DMS114 treated with DMSO at 0.1 percent for 48 hours (cell line): ENCODE measurements around the gene PGF.
"Not testable (repeated sequence)": the region's sequence is repeated elsewhere in the genome, so short reads cannot be mapped to it uniquely, and the experiment has no call there.

Experiments used
- DNase-seq: peaks from one replicate; lab custom pipeline; 2025; ENCODE audit not compliant: unreplicated experiment; lab: John Stamatoyannopoulos, UW

PGF gene

DNA sequence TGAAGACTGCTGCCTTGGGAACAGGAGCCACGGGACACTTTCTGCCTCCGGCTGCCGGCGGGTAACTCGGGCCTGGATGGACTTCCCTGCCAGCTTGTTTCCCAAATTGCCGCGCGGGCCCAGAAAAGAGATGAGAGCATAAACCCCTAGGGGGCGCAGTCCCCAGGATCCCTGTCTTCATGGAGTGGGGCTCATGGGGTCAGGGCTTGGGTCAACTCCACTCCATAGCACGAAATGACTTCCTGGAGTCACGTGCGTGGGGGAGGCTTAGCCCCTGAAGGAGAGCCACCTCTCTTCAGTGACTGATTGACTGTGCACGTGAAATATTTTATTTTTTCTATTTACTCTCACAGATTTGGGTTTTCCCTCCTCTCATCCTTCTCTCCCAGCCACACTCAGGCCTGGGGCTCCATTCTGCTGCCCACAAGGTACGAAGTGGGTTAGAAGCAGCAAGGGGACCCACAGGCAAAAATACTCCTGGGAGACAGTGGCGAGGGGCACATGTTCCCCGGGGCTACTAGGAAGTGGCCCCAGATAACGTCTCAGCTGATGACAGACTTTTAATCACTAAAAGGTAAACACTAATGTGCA, 10.0 kb downstream of the PGF start:
- DNase-seq: no peak

DNA sequence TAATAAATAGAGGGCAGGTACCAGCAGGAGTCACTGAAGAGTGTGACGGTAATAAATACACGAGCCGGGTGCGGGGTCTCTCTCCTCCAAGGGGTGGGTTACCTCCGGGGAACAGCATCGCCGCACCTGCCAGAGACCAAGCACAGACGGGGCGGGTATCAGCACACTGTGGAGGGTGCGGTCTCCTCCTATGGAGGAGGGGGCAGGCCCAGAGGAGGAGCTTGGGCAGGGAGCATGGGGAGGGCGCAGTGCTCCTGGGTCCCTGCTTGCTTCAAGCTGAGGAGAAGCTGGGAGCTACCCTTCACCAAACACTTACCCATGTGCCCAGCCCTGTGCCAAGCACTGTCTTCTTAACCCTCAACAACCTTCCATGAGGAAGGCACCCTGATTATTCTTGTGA, 12.8 kb downstream of the PGF start:
- DNase-seq: no peak

DNA sequence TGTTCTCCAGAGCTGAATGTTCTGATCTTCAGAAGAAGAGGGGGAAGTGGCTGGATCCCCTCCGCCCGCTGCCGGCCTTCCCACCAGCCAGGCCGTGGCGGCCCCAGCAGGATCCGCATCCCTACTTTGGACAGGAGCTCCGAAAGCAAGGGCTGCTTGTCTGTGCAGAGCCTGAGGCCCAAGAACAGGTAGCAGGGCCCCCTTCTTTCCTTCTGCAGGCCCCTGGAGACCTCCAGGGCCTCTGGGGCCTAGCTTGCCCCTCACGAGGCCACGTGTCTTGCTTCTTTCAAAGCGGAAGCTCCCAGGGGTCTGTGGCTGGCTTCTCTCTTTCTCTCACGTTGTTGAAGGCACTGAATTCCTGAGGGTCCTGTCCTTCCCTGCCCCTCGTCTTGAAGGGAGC, 13.2 kb downstream of the PGF start:
- no peak for DNase-seq

DNA sequence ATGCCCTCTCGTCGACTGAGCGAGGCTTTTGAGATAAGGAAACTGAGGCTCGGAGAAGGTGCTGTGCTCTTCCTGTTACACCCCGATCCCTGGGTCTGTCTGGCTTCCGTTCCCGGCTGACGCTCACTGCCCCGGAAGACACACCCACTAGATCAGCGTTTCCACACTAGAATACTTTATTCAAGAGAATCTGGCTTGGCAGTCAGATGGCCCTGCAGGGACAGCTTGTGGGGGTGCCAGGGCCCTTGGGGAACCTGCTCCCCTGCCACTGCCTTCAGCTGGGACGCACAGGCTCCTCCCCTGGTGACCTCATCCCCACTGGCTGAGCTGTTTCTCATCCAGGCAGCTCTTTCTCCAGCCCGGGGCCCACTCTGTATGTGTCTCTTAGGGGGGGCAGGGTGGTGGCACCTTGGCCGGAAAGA, 13.7 kb downstream of the PGF start:
- no peak for DNase-seq

DNA sequence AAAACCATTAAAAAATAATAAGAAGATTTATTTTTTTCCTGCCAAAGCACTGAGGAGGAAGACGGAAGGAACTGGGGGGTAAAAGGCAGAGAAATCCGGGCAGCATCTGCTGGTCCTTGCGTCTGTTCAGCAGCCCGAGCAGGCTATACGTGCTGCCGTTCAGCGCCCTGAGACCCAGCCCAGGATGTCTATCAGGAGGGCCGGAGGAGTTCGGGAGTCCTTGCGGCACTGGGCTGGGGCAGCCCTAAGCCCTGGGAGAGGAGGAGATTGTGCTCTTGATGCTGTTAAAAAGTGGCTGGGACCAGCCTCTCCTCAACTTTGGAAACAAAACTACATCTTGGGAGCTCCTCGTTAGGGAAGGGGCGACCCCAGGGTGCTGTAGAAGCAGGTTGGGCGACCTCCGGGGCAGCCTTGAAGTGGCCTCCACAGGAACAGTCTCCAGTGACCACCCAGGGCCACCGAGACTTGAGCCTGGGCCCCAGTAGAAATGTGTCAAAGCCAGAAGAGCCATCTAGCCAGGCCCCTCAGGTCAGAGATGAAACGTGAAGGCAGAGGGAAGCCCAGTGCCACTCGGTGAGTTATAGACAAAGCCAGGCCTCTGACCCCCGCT, 14.3 kb downstream of the PGF start:
- DNase-seq: no peak

DNA sequence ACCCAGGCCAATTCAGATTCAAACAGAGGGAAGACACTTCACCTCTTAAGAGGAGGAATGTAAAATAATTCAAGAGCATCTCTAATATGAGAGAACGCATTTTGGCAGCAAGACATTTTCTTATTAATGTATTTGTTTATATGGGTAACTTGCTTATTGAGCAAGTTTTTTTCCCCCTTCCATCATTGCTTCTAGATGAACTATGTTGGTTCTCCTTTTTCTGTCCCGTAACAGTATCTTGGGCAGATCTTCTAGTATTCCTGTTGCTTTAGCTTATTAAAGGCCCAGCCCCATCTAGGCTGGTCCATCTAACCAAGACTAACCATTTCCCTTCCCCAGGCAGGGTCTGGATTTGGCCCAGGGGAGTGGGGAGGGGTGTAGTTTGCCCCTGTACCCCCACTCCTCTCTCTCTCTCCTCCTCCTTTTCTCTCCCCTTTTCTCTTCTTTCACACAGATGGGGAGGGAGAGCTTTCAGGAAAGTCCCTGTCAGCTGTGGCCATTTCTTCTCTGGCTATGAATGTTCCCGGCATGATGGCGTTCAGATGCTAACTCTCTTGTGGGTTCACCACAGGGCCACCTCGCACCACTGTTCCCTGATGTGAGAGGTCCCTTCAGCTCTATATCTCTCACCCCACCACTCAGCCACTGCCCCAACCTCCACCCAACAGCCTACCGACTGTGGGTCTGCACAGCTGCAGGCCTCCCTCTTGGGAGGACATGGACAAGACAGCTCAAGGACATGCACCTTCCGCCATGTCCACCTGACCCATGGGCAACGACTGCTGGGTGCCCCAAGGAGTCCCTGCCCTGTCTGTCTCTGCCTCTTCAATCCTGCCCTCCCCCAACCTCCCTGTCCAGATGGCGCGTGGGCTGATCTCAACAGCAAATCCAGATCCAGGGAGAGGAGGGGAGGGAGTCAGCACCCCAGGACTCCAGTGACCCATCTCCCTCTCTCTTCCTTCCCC, 16.6 kb downstream of the PGF start:
- DNase-seq: no peak

- no peak for DNase-seq
These were observed 18.2 kb downstream of the PGF start for GRCh38 chr14:74937171-74937570.

DNA sequence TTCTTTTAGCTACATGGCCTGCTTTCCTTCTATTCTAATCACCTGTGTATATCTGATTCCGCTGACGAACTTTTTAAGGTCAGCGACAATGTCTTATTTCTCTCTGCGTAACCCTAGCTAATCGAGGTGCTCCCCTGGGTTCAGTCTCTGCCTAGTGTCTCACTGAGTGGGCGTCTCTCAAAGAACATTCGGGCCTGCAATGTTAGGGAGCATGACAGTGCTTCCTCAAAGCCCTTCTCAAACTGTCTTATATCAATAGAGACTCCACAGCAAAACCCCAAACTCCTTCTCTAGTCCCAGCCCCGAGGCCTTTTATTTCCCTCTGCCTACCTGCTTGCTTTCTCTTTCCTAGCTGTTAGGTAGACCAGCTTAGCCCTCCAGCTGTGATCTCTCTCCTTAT, 18.7 kb downstream of the PGF start:
- DNase-seq: no peak

DNA sequence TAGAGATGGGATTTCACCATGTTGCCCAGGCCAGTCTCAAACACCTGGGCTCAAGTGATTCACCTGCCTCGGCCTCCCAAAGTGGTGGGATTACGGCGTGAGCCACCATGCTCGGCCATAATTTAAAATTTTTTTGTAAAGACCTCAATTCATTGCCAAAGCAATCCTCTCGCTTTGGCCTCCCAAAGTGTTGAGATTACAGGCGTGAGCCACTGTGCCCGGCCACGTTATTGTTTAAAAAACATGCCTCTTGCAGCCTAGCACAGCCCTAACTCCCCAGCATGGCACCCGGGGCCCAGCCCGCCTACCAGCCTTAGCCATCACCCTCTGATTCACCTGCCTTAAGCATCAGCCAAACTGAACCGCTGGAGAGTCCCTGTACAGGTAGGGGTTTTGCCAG, 19.2 kb downstream of the PGF start:
- no peak for DNase-seq

- no peak for DNase-seq
These were observed 20.1 kb downstream of the PGF start for GRCh38 chr14:74935360-74935680.

DNA sequence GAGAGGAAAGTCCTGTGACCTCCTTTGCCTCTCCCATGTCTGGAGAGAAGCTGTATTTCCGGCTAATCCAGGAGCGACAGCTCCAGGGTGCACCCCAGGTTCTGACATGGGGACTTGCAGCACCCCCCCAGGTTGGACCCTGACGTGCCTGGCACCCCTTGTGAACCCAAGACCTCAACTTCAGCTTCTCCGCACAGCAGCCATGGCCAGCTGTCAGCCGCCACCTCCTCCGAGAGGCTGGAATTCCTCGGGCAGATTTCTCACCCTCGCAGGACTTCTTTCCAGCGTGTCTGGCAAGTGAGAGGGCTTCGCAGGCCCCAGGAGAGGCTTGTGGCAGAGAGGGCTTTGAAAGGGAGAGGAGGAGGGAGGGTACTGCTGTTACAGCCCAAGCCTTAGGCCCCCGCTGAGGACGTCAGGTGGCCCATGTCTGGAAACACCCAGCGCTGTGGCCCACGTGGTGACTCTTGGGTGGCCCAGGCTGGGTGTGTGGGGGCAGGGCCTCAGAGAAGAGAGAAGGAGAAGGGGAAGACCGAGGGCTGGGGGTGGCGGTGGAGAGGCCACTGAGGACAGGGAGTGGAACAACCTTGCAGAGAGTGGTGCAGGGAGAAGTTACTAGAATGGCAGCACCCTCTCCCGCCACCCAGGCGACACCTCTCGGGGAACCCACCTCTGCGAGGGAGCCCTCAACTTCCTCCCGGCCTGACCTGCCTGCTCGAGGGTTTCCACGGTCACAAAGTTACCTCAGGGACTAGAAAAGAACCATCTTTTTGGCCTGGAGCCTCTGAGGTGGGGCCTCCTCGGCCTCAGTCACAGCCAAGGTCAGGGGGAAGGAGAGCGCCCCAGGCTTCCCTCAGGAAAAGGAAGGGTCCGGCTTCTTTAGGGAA, 20.7 kb downstream of the PGF start:
- no peak for DNase-seq

DNA sequence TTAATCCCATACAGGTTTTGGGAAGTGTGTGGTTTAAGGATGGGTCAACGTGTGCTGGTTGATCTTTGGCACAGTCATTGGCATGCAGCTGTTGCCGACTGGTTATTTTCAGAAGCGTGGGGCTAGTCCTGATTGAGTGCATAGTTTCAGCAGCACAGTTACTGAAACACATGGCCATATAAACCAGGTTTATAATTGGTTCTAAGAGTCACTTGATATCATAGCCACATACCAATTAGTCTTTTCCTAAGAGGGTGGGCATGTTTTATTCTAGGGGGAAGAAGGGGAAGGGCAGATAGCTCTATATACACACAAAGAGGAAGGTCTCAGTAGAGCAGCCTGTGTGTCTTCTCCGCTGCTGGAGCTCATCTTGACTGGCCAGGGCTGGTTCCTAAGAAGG, 21.4 kb downstream of the PGF start:
- DNase-seq: no peak

- not testable (repeated sequence) for DNase-seq
These were observed 22.5 kb downstream of the PGF start for GRCh38 chr14:74932936-74933335.

DNA sequence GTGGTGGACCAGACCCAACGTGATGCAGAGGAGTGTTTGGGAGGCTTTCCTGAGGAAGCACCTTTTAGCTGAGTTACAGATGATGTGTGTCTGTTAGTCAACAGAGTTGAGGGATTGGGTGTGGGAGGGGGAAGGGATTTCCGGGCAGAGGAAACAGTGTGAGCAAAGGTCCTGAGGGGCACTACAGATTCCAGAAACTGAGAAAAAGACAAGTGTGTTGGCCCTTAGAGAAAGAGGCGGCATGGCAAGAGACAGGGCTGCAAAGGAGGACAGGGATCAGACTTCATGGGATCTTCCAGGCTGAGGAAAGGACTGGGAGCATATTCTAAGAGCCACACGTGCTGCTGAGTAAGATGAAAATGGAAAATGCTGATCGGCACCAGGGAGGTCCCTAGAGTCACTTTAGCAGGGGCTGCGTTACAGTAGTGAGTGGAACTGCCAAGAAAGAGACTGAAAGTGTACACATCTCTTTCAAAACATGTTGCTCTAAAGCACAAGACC, 22.9 kb downstream of the PGF start:
- DNase-seq: no peak

- DNase-seq: not testable (repeated sequence)
These were observed 23.7 kb downstream of the PGF start for GRCh38 chr14:74931744-74932143.

GRCh38 chr14:74929242-74929641, 26.2 kb downstream of the PGF start:
- no peak for DNase-seq

DNA sequence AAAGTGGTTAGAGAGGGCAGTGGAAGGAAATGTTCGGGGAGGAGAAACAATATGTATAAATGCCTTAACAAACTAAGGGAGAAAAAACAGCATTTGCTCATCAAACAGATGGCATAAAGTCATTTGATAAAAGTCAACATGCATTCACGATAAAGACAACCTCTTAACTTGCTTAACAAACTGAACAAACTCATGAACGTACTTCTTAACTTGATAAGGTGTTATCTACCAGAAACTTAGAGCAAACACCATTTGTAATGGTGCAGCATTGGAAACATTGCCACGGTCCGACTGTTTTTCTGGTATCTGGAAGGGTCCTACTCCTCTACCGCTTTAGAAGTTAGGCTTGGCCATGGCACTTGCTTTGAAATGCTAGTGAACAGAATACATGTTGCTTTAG, 28.2 kb downstream of the PGF start:
- no peak for DNase-seq

DNA sequence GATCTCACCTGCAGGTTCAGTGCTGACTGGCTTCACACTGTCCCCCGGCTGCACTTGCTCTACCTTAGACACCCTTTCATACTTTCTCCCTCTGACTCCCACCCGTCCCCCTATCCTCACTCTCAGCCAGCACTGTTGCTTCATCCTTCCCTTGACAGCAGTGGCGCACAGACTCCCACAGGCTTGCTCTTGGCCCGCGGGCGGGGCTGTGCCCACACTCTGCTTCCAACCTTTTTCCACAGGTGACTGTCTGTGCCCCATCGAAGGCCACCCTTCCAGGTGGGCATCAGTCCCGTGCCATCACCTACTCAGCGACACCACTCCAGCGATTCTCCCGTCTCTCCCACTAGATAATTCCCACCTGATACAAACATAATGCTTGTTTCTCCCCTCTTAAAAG, 31.3 kb downstream of the PGF start:
- DNase-seq: no peak

- DNase-seq: no peak
These were observed 32.5 kb downstream of the PGF start, which contains the start of gene RPS6KL1 for GRCh38 chr14:74922752-74923401. Gene RPS6KL1, minus strand, starts transcription at chr14:74923260. Its CDS starts 1,719 bp downstream, at chr14:74921541.

- no peak for DNase-seq
These were observed 33.2 kb downstream of the PGF start for GRCh38 chr14:74921987-74922751.
